Right lobe of liver (tissue), 6 donors: Measurements from ENCODE around the gene SGK2. TPM values are rescaled to one million over a fixed set of nuclear protein-coding genes. Genes with fewer than 3 reads are reported as not detected.

ENCODE experiments used
- ATAC-seq, 4 donors: fragments of 200-7000 bp; cut with Tn5 transposase; one replicate each; pipeline ENCODE4 v1.9.1; 2020; ENCODE audit warnings: mild to moderate bottlenecking in 4 of 4, moderate library complexity in 4 of 4
- DNase-seq, 3 donors: peaks; one replicate each; pipeline ENCODE4 v3.0.0-alpha.2; 2020
- H3K27ac ChIP-seq, 3 donors: fragments of 200-600 bp; one replicate each; pipeline ENCODE4 v1.8.0; 2022
- H3K27me3 ChIP-seq, 2 donors: fragments of 200-600 bp; one replicate each; pipeline ENCODE4 v1.8.0; 2022
- H3K36me3 ChIP-seq, 4 donors: fragments of 200-600 bp; sonication (generic) in 1 of 4; one replicate each; pipeline versions ENCODE4 v1.5.1 to v1.8.0; 2017 to 2022; ENCODE audit warnings: control low read depth in 1 of 4
- H3K4me1 ChIP-seq, 4 donors: fragments of 200-600 bp; sonication (generic) in 1 of 4; one replicate each; pipeline versions ENCODE4 v1.5.1 to v1.8.0; 2017 to 2022; ENCODE audit warnings: control low read depth in 1 of 4
- H3K4me3 ChIP-seq, 3 donors: fragments of 200-600 bp; one replicate each; pipeline ENCODE4 v1.8.0; 2022
- H3K9me3 ChIP-seq, 4 donors: fragments of 200-600 bp; sonication (generic) in 1 of 4; one replicate each; pipeline versions ENCODE4 v1.5.1 to v1.8.0; 2017 to 2022; ENCODE audit warnings: control low read depth in 1 of 4
- CTCF ChIP-seq, 4 donors: fragments of 200-600 bp in 3 of 4; fragments of 450-650 bp in 1 of 4; IDR thresholded peaks; one replicate each; pipeline versions ENCODE4 v1.5.1 to v1.8.0; 2016 to 2022; ENCODE audit warnings: antibody characterized with exemption in 4 of 4, mild to moderate bottlenecking in 2 of 4
- POLR2A ChIP-seq: fragments of 450-650 bp; IDR thresholded peaks from one replicate; pipeline ENCODE4 v1.6.1; 2017; ENCODE audit warnings: antibody characterized with exemption, mild to moderate bottlenecking
- WGBS: methylation state at CpG from one replicate; pipeline ENCODE4 v1.1.6; 2018; ENCODE audit warnings: low coverage, low lambda C conversion rate; ENCODE audit not compliant: insufficient coverage; ENCODE audit errors: missing lambda C conversion rate; 5-methylcytosine and 5-hydroxymethylcytosine counted together
- intact Hi-C, 2 donors: fragments of 100-400 bp; cut with DNase I; formaldehyde crosslinking; loops; one replicate each; pipeline versions ENCODE4 v1.11.2 to v1.14.1; 2022
- long read RNA-seq: library from polyadenylated mRNA; unstranded; transcript quantifications from one replicate; pipeline ENCODE4 v2.0.0, GENCODE V29; 2019
- total RNA-seq, 6 experiments: library from RNA; depleted of rRNA in 2 of 6; stranded (reverse); fragments of >200 nt in 2 of 6; fragmentation: NEBNext Ultra II Directional in 3 of 6; extraction: Animal tissue kit (Norgen Biotek cat#: 25700) in 3 of 6; gene quantifications; one replicate each; pipeline versions ENCODE4 v1.1.0 to v1.2.4, GENCODE V29; 2016 to 2023
- donor health status: DM: no; HTN: yes; CAD: no.
- donor health status: DM: no; HTN: no; CAD: no.
- donor health status: DM: no; HTN: no; CAD: no.
- donor health status: DM: no; HTN: yes; CAD: no.
- donor health status: DM: no; HTN: yes; CAD: no.

SGK2 gene
- total RNA-seq: 10 to 100 TPM; 47.3 to 80.2 (median 66.9) TPM
- long read RNA-seq, transcript SGK2-203 (13 exons, 1,911 nt): major isoform, 8 of 10 reads
- long read RNA-seq, partial matches to known transcripts: 1 of 10 reads
- long read RNA-seq, other reads (novel, unspliced or antisense): 1 of 10 reads

- ATAC-seq (peak; percentile 72 to 85 (median 76)), DNase-seq (peak; percentile 81 to 96 (median 91))
- Histone ChIP-seq H3K36me3 (no peaks in the 10 kb centered on the region), H3K4me1 (peaks cover 0 to 39% (median 13%) of the 10 kb centered on the region in 4 donors), H3K9me3 (no peaks in the 10 kb centered on the region), H3K27ac (peak within 1 kb of the TSS; percentile 66 to 83 (median 69)), H3K27me3 (no peaks in the 10 kb centered on the region), H3K4me3 (peak within 1 kb of the TSS; percentile 51 to 72 (median 65))
- intact Hi-C loops: no loop called here
- WGBS: 24% methylated on average over 9 of the region's 12 CpGs
- TF ChIP-seq CTCF (IDR thresholded peaks at IDR 0.05) (no peak), POLR2A (peak; percentile 63)
Measured at GRCh38 chr20:43558412-43559146, at the start of gene SGK2. Gene SGK2 (plus strand): TSS chr20:43559027. CDS start chr20:43566496, 7,469 bp downstream.

- Histone ChIP-seq H3K4me3 (no peak overlapping the region), H3K36me3 (no peaks in the 10 kb centered on the region), H3K27me3 (no peaks in the 10 kb centered on the region), H3K27ac (no peak overlapping the region), H3K9me3 (no peaks in the 10 kb centered on the region), H3K4me1 (peaks cover 0 to 10% (median 0%) of the 10 kb centered on the region in 4 donors)
- ATAC-seq: no peak
- intact Hi-C loops: no loop called here
- no peak for DNase-seq
- TF ChIP-seq CTCF (IDR thresholded peaks at IDR 0.05): no peak
- no peak for TF ChIP-seq POLR2A
- 64% methylated on average over 1 of the region's 1 CpG for whole genome bisulfite sequencing
Measured at GRCh38 chr20:43511879-43512278, 46.9 kb upstream of the SGK2 start.

GRCh38 chr20:43513372-43513930 is 45.4 kb upstream of the SGK2 start:
- ATAC-seq: peak in 1 of 4 donors; percentile 3

More at GRCh38 chr20:43513372-43513930, 45.4 kb upstream of the SGK2 start:
- TF ChIP-seq POLR2A (no peak), CTCF (IDR thresholded peaks at IDR 0.05) (no peak)
- H3K27ac ChIP-seq: no peak overlapping the region
- H3K9me3 ChIP-seq: no peaks in the 10 kb centered on the region
- no peaks in the 10 kb centered on the region for H3K36me3 ChIP-seq
- WGBS: no CpG with 5 or more reads among the region's 10 CpGs
- no peaks in the 10 kb centered on the region for H3K27me3 ChIP-seq
- intact Hi-C loops: no loop called here
- H3K4me1 ChIP-seq: no peaks in the 10 kb centered on the region
- DNase-seq: no peak
- peak overlapping the region; percentile 31 to 53 (median 48) for H3K4me3 ChIP-seq
